ES-I3 (cell line): Measurements from ENCODE around the gene CNTN3.

Experiments used
- H3K36me3 ChIP-seq: 2 replicates; pipeline ENCODE4 v1.6.1; 2013; ENCODE audit warnings: mild to moderate bottlenecking, low read length, control low read depth, moderate library complexity; ENCODE audit not compliant: insufficient read depth
- H3K4me1 ChIP-seq: 2 replicates; pipeline ENCODE4 v1.6.1; 2013; ENCODE audit warnings: mild to moderate bottlenecking, control low read depth, low read length; ENCODE audit not compliant: insufficient read depth
- H3K9ac ChIP-seq: 2 replicates; pipeline ENCODE4 v1.6.1; 2013; ENCODE audit warnings: low read depth, mild to moderate bottlenecking, low read length, moderate library complexity
- H3K9me3 ChIP-seq: 2 replicates; pipeline ENCODE4 v1.6.1; 2013; ENCODE audit warnings: mild to moderate bottlenecking, low read length, moderate library complexity; ENCODE audit not compliant: control insufficient read depth, insufficient read depth

Gene CNTN3

DNA sequence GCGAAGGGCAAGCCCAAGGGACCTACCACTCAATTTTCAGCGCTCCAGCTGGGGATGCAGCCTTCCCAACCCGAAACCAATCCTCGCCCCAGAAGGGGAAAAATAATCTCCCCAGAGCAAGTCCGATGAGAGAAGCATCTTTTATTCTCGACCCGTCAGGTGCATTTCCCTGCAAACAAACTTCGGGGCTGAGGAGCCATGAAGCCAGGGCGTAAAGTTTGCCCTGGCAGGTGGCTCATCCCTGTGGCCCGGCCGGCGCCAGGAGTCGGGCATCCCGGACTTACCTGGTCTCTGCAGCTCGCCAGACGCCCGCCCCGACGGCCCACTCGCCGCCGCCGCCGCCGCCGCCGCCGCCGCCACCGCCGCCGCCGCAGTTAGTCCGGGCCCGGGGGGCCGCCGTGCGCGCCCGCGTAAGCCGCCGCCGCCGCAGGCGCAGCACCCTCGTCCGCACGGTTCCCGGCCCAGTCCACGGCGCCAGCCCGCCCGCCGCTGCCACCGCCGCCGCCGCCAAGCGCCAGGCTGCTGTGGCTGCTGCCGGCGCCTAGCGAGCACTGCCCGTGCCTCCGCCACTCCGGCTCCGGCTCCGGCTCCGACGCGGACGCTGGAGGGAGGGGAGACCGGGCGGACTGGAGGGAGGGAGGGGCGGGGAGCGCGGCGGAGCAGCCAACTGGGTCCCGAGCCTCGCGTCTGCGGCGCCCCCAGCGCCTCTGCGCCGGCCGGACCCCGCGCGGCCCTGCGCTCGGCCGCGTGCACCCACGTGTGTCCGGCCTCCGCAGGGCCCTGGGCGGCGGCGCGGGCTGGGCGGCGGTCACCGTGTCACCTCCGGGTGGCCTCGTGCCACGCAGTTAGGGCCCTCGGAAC lies at the start of gene CNTN3:
Gene CNTN3, minus strand, starts transcription at position 553 of the 861 bp plus-strand sequence. CDS start 93,547 bp downstream, outside the sequence.
- H3K9me3 ChIP-seq = no peaks in the 10 kb centered on the region
- no peaks in the 10 kb centered on the region for H3K4me1 ChIP-seq
- H3K9ac ChIP-seq = peak within 1 kb of the TSS; percentile 36; the same call in 1 of the 2 replicates
- H3K36me3 ChIP-seq = no peaks in the 10 kb centered on the region

DNA sequence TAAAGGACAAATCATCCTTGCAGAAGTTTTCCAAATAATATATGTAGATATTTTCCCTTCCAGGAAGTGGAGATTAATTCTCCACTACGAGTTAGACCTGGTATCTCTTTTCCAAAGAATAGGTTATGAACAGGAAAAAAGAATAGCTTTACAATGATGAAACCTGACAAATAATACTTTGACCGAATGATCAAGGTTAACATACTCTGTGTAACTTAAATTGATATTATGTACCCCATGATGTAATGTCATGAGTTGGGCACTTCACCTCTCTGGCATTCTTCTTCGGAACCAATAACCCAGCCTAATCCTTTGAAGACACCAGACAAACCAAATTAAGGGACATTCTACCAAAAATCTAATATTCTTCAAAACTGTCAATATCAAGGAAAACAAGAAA lies 48.7 kb upstream of the CNTN3 start:
- Histone ChIP-seq H3K9me3 (0 out of 2 replicates have a peak, but pooled peaks cover under 1% of the 10 kb centered on the region), H3K9ac (no peak overlapping the region), H3K36me3 (no peaks in the 10 kb centered on the region), H3K4me1 (no peaks in the 10 kb centered on the region)

DNA sequence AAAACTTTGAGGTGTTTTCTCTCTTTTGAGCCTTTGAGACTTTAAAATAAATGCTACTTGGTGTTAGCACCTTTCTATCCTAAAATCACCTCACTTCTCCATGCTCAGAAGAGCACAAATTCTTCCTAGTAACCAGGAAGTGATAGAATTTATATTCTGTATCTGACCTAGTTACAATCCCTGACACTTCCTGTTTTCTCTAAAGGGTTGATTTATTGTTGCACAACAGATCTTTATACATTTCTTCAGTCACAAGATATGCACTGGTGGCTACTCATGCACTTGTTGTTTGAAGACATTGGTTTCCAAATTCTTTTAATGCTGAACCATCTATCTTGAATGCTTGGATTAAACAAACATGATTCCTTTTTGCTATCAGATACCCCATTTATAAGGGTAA lies 47.2 kb upstream of the CNTN3 start:
- Histone ChIP-seq H3K36me3 (no peaks in the 10 kb centered on the region), H3K9ac (no peak overlapping the region), H3K9me3 (no peaks in the 10 kb centered on the region), H3K4me1 (no peaks in the 10 kb centered on the region)

DNA sequence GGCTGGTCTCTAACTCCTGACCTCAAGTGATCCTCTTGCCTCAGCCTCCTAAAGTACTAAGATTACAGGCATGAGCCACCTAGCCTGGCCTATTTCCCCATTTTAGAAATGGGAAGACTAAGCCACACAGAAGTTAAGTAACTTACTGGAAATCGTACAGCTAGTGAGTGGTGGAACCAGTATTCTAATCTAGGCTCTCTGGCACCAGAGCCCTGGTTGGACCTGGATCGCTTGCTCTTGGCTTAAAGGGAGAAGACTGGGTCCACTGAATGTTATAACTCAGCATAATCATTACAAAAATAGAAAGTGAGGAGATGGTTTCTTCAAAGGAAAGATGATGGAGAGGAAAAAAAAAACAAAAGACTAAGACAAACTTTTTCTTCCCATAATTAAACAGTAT lies 37.4 kb upstream of the CNTN3 start:
- H3K36me3 ChIP-seq = no peaks in the 10 kb centered on the region
- no peak overlapping the region for H3K9ac ChIP-seq
- H3K4me1 ChIP-seq = no peaks in the 10 kb centered on the region
- H3K9me3 ChIP-seq = 0 out of 2 replicates have a peak, but pooled peaks cover 3% of the 10 kb centered on the region

DNA sequence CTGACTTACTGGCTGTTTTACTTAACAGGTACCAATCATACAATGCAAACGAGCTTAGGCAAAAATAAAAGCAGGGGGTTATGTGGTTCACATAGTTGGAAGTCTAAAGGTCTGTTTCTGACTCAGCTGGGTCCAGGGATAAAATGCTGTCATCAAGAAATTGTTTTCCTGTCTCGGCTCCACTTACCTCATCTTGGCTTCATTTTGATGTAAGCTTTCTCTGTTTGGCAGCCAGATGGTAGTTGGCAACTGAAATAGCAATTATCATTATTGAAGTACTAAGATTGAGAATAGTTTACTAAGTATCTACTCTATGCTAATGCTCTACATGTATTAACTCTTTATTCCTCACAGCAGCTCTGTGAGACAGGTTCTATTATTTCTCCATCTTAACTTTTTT lies 36.8 kb upstream of the CNTN3 start:
- Histone ChIP-seq H3K9ac (no peak overlapping the region), H3K4me1 (no peaks in the 10 kb centered on the region), H3K9me3 (0 out of 2 replicates have a peak, but pooled peaks cover 3% of the 10 kb centered on the region), H3K36me3 (no peaks in the 10 kb centered on the region)

DNA sequence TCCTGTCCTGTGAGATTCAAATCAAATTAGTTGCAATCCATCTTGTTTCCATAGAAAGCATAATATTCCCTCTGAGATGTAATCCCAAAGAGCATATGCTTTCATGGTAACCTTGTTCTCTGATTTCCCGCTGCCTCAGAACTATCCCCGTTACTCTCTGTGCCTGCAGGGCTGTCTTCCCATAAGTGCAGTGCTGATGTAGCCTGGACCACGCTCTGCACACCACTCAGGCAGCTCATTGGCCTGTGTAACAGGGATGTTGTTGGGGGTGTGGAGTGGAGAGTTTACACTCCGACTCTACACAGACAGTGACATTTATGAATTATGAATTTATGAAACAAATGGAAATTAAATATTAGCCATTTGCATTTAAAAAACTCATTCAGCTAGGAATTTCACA lies 33.6 kb upstream of the CNTN3 start:
- Histone ChIP-seq H3K36me3 (no peaks in the 10 kb centered on the region), H3K9ac (no peak overlapping the region)

DNA sequence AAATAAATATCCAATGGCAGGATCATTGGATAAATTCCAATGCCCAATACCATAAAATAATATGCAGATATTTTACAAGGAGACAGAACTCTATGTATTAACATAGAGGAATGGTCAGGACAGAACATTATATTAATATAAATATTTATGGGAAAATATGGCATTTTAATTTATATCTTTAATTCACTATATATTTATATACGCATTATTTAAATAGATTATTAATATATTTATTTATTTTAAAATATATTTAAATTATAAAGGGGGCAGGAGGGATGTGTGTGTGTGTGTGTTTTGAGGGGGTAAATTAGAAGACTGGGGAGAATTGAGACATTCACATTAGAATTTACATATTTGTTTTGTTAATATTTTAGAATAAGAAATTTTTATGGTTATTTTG lies 31.6 kb upstream of the CNTN3 start:
- Histone ChIP-seq H3K9me3 (0 out of 2 replicates have a peak, but pooled peaks cover 3% of the 10 kb centered on the region), H3K36me3 (no peaks in the 10 kb centered on the region)

More for the DNA sequence above, 33.6 kb upstream of the CNTN3 start:
- H3K4me1 ChIP-seq = no peaks in the 10 kb centered on the region
- H3K9me3 ChIP-seq = 0 out of 2 replicates have a peak, but pooled peaks cover 3% of the 10 kb centered on the region

DNA sequence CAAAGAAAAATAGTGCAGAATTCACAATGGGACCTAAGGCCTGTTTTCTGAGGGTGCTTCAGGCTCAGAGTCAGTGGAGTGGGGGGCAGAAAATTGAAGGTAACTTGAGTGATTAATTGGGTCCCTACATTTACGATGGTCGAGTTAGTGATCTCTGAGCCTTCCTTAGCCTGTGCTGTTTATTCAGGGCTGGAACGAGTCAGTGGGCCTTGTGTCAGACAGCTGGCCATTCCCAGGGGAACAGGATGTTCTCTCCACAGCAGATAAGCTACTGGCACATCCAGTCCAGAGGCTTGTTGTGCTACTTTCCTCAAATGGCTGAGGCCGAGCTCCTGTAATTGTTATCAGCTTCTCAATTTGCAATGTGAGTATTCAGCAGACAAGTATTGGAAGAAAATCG lies 29.2 kb upstream of the CNTN3 start:
- no peaks in the 10 kb centered on the region for H3K36me3 ChIP-seq
- H3K4me1 ChIP-seq = no peaks in the 10 kb centered on the region
- H3K9ac ChIP-seq = no peak overlapping the region
- H3K9me3 ChIP-seq = 0 out of 2 replicates have a peak, but pooled peaks cover 3% of the 10 kb centered on the region

More for the DNA sequence above, 31.6 kb upstream of the CNTN3 start:
- Histone ChIP-seq H3K4me1 (no peaks in the 10 kb centered on the region), H3K9ac (no peak overlapping the region)

DNA sequence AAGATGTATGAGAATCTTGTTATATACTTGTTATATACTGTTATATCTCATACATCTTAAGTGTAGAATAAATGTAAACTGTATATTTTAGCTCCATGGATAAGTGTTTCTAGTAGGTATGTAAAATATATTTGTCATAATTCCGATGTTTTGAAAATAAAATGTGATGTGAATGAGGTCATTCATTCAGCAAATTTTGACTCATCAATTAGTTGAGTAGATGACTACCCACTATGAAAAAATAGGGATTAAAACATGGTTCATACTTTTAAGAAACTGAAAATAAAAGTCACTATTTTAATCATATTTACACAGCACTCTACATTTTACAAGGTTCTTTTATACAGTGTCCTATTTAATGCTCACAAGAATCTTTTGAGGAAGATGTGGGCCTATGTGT lies 28.4 kb upstream of the CNTN3 start:
- Histone ChIP-seq H3K9ac (no peak overlapping the region), H3K4me1 (no peaks in the 10 kb centered on the region), H3K9me3 (no peaks in the 10 kb centered on the region), H3K36me3 (no peaks in the 10 kb centered on the region)

DNA sequence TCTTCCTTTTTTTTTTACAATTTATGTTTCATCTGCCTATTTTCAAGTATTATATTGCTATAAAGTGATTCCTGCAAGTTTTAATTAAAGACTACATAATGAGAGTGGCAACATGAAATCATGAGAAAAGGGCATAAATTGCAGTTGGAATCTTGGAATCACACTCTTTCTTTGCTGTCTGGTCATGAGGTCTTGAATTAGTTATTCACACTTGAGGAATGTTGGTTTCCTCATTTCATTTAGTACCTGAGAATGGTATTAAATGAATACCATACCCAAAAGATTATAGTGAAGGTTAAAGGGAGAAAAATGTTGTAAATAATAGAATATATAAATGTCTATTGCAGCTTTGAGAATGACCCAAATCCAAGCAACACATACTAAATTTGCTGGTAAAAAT lies 25.8 kb upstream of the CNTN3 start:
- Histone ChIP-seq H3K4me1 (no peaks in the 10 kb centered on the region), H3K36me3 (no peaks in the 10 kb centered on the region), H3K9me3 (no peaks in the 10 kb centered on the region), H3K9ac (no peak overlapping the region)

DNA sequence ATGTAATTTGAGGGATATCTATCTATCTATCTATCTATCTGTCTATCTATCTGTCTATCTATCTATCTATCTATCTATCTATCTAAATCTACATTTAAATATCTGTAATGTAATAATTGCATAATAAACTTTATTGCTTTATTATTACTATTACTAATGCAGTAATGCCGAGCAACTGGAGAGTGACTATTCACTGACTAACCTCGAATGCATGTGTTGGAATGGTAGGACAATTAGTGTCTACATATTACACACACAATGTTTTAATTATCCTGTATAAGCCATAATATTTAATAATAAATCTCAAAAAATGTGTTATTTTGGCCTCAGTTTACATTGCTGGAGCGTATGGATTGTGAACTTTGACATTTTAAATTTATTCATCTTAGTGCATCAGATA lies 25.2 kb upstream of the CNTN3 start:
- H3K4me1 ChIP-seq = no peaks in the 10 kb centered on the region
- no peak overlapping the region for H3K9ac ChIP-seq

DNA sequence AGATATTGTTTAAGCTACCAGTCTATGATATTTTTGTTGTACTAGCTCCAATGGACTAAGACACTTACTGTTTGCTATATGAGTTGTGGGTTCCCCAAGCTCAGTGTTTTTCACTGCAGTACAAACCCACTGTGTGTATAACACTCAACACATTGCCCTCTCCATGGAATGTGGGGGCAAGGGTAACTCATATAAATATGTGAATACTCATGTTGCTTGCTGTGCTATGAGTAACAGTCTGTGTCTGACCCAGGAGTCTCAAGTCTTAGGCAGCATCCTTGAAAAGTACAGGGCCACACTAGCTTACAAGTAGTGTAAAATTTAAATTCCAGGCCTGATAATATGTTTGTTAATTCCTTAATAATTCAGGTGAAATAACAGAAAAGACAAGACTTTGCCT lies 22.5 kb upstream of the CNTN3 start:
- H3K4me1 ChIP-seq = no peaks in the 10 kb centered on the region
- no peaks in the 10 kb centered on the region for H3K36me3 ChIP-seq
- no peaks in the 10 kb centered on the region for H3K9me3 ChIP-seq
- no peak overlapping the region for H3K9ac ChIP-seq

More for the DNA sequence above, 25.2 kb upstream of the CNTN3 start:
- no peaks in the 10 kb centered on the region for H3K36me3 ChIP-seq
- H3K9me3 ChIP-seq = no peaks in the 10 kb centered on the region

DNA sequence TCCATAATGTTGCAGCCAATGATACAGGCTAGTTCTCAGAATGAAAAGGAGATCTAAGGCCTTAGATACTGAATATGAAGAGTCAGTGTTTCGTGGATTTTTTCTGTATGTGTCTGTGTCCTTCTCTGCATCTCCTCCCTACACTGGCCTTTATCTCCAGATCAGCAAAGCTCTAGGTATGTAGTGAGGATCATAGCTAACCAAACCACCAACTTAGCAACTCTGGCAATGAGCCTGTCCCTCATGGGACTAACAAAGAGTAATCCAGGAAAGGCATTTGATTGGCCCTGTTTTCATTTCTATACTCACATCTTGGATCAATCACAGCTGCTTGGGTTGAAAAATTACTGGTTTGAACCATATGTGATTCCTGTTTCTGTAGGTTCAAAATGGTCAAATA lies 18.6 kb upstream of the CNTN3 start:
- H3K9ac ChIP-seq = no peak overlapping the region
- no peaks in the 10 kb centered on the region for H3K4me1 ChIP-seq
- H3K9me3 ChIP-seq = no peaks in the 10 kb centered on the region
- no peaks in the 10 kb centered on the region for H3K36me3 ChIP-seq

DNA sequence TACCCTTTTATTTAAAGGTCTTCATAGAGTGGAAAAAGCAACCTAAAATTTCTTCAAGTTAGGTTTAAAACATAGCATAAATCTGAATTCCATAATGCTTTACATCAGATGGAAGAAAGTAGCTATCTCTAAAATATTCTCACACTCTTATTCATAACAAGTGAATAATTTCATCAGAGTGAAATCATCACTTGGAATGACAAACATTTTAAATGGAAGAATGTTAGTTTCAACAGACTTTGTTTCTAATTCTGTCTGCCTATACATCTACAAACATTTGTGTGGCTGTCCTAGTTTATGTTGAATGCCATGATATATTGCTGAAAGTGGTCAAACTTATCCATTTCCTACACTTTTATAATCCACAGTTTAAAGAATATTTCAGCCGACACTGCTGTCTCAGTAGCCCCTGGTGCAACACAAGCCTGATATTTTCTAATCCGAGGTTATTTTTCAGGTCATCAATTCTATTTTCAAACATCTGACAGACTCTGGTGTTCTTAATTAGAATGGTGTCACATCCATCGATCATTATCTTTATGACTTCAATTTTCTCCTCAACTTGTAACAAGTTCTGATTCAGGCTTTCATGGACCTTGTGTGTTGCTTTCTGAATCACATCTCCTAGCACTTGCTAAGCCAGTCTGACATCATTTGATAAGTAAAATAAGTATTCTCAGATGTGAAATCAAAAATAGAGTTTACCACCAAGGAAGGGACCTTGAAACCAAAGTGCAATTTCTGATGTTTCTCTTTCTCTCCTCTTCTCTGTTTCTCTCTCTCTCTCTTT lies 17.1 kb upstream of the CNTN3 start:
- no peaks in the 10 kb centered on the region for H3K4me1 ChIP-seq
- no peak overlapping the region for H3K9ac ChIP-seq
- no peaks in the 10 kb centered on the region for H3K9me3 ChIP-seq
- H3K36me3 ChIP-seq = no peaks in the 10 kb centered on the region
